Heart right ventricle (tissue), 16 donors: ENCODE measurements around the gene DUOX2. TPM values are rescaled to one million over a fixed set of nuclear protein-coding genes. Genes with fewer than 3 reads are reported as not detected.

Experiments used
- ATAC-seq, 8 donors: fragments of 200-7000 bp; cut with Tn5 transposase; one replicate each; pipeline ENCODE4 v1.9.1; 2020; ENCODE audit warnings: mild to moderate bottlenecking in 8 of 8, moderate library complexity in 8 of 8, moderate number of reproducible peaks in 1 of 8
- DNase-seq, 2 donors: peaks; one replicate each; pipeline ENCODE4 v3.0.0-alpha.2; 2020
- H3K27ac ChIP-seq, 10 donors: fragments of 200-600 bp; sonication (generic) in 2 of 10; one replicate each; pipeline versions ENCODE4 v1.5.0 to v1.8.0; 2020 to 2022; ENCODE audit warnings: mild to moderate bottlenecking in 3 of 10
- H3K27me3 ChIP-seq, 7 donors: fragments of 200-600 bp; one replicate each; pipeline ENCODE4 v1.8.0; 2021 to 2022; ENCODE audit warnings: mild to moderate bottlenecking in 2 of 7
- H3K36me3 ChIP-seq, 9 donors: fragments of 200-600 bp; sonication (generic) in 1 of 9; one replicate each; pipeline versions ENCODE4 v1.5.0 to v1.8.0; 2020 to 2022; ENCODE audit warnings: mild to moderate bottlenecking in 2 of 9
- H3K4me1 ChIP-seq, 9 donors: fragments of 200-600 bp; sonication (generic) in 1 of 9; one replicate each; pipeline versions ENCODE4 v1.5.0 to v1.8.0; 2020 to 2022; ENCODE audit warnings: mild to moderate bottlenecking in 4 of 9
- H3K4me3 ChIP-seq, 10 donors: fragments of 200-600 bp; sonication (generic) in 2 of 10; one replicate each; pipeline versions ENCODE4 v1.5.0 to v1.8.0; 2020 to 2022; ENCODE audit warnings: mild to moderate bottlenecking in 7 of 10, moderate library complexity in 2 of 10
- H3K9me3 ChIP-seq, 11 donors: fragments of 200-600 bp in 10 of 11; sonication (generic) in 2 of 11; one replicate each; pipeline versions ENCODE4 v1.5.0 to v1.8.0; 2013 to 2022; ENCODE audit warnings: mild to moderate bottlenecking in 2 of 11, control low read depth in 1 of 11, moderate library complexity in 1 of 11
- CTCF ChIP-seq, 9 donors: fragments of 200-600 bp; sonication (generic) in 2 of 9; IDR thresholded peaks; one replicate each; pipeline versions ENCODE4 v1.5.0 to v1.8.0; 2021 to 2022; ENCODE audit warnings: antibody characterized with exemption in 9 of 9, mild to moderate bottlenecking in 5 of 9, moderate library complexity in 1 of 9
- WGBS, 2 donors: extraction: QIAGEN DNeasy Blood & Tissue Kit; methylation state at CpG; one replicate each; pipeline ENCODE4 v1.1.7; 2013; ENCODE audit warnings: inconsistent platforms in 1 of 2; 5-methylcytosine and 5-hydroxymethylcytosine counted together
- intact Hi-C, 10 donors: fragments of 100-400 bp; cut with DNase I; formaldehyde crosslinking; loops; one replicate each; pipeline versions ENCODE4 v1.11.1 to v1.14.2; 2022
- polyA plus RNA-seq, 2 donors: library from polyadenylated mRNA; stranded (reverse); fragments of 200-250 nt; gene quantifications; one replicate each; pipeline ENCODE4 v1.2.3, GENCODE V29; 2013
- total RNA-seq, 10 donors: library from RNA; stranded (reverse); fragmentation: NEBNext Ultra II Directional in 3 of 10; extraction: Animal tissue kit (Norgen Biotek cat#: 25700) in 3 of 10; gene quantifications; one replicate each; pipeline versions ENCODE4 v1.2.1 to v1.2.4, GENCODE V29; 2021 to 2023
- donor health status: Arrhythmogenic right ventricular cardiomyopathy.
- donor health status: ischemic (EF 13 %, LVEDD 7.1; RV severe dilation, severe dysfunction).
- donor health status: healthy with polysubstance abuse.
- donor health status: DM: no; HTN: yes; CAD: no.
- donor health status: DM: no; HTN: no; CAD: no.
- donor health status: ischemic (EF 25% LVEDD 6.9; RV normal size, moderate dysfunction).
- donor health status: ischemic (EF 25% LVEDD 5.7; RV mildly dilated, moderate dysfunction).
- donor health status: healthy.
- donor health status: DM: yes; HTN: yes; CAD: no.
- donor health status: Ischemic cardiomyopathy.
- donor health status: ischemic (EF 35%, LVEDD 5.7; RV mildly dilated, moderate dysfunction).
- donor health status: nonischemic (EF 11% LVEDD 7.7; RV severe dilation, severe dysfunction).
- donor health status: DM: yes; HTN: yes; CAD: no.
- donor health status: PGD.
- donor health status: ischemic (EF 29% LVEDD 5.4; RV normal size, mild dysfunction).
- donor health status: nonischemic (EF 23%, LVEDD 6.1; RV moderate dilation, normal function).

DUOX2 gene
- total and polyA plus RNA-seq, 12 donors: 0.03 to 0.73 (median 0.15) TPM; not detected in 1

DNA sequence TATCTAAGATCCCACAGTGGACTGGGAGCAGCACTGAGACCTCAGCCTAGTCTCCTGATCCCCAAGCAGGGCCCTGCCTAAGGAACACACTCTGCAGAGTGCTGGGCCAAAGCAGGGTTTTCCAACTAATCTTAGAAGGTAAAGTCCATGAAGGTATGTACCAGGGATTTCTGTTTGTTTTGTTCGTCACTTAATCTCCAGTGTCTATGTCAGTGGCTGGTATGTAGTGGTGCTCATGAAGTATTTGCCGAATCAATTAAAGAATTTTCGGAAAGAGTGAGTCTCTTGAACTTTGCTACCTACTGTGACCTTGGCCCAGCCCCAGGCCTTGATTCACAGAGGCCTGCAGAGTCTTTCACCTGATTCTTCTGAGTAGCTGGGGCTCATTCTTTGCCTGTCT lies 17.5 kb upstream of the DUOX2 start:
- Histone ChIP-seq H3K4me1 (peaks cover 0 to 23% (median 18%) of the 10 kb centered on the region in 9 donors), H3K36me3 (no peaks in the 10 kb centered on the region), H3K27me3 (peaks cover 5 to 96% (median 77%) of the 10 kb centered on the region in 7 donors), H3K27ac (no peak overlapping the region), H3K9me3 (no peaks in the 10 kb centered on the region), H3K4me3 (no peak overlapping the region)
- DNase-seq (no peak), ATAC-seq (no peak)
- TF ChIP-seq CTCF (IDR thresholded peaks at IDR 0.05): no peak
- intact Hi-C loops: no loop called here
- WGBS, 2 donors: 92 to 94% methylated on average over 3 of the region's 3 CpGs

DNA sequence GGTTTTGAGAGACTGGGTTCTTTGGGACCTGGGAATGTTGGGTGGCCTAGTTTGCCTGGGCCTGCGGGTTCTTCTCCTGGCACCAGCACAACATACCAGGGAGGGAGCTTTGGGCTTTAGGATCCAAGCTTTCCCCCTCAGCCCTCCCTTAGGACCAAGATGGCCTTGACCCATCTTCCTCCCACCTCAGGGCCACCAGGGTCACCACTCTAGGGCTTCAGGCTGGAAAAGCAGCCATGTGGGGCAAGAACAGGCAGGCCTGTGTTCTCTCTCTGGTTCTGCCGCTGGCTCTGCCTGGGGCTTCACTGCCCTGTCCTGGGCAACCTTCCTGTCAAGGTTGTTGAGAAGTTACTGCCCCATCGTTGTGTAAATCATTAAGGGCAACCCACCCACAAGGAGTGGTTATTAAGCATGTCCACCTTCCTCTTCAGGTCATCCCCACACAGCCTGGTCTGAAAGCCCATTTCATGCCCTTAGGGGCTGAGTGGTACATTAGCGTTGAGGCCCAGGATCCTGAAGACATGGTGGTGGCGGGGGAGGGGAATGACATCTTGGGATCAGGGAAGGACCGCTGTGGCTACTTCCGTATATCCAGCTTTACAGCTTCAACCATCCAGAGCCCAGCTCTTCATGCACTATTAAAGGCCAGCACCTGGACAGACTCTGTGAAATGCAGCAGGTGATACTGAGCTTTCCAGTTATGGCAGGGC lies 16.5 kb upstream of the DUOX2 start:
- peaks cover 5 to 97% (median 74%) of the 10 kb centered on the region in 7 donors for H3K27me3 ChIP-seq
- H3K4me3 ChIP-seq: peak overlapping the region in 9 of 10 donors; percentile 22 to 49 (median 41)
- no peaks in the 10 kb centered on the region for H3K9me3 ChIP-seq
- intact Hi-C loops: no loop called here
- H3K27ac ChIP-seq: no peak overlapping the region
- H3K36me3 ChIP-seq: no peaks in the 10 kb centered on the region
- H3K4me1 ChIP-seq: peaks cover 0 to 23% (median 18%) of the 10 kb centered on the region in 9 donors
- no peak for TF ChIP-seq CTCF (IDR thresholded peaks at IDR 0.05)
- DNase-seq (no peak), ATAC-seq (no peak)
- 79 to 84% methylated on average over 7 of the region's 7 CpGs for WGBS, 2 donors

GRCh38 chr15:45129651-45130129 lies 15.7 kb upstream of the DUOX2 start, which contains the start of the genes DUOX1 and DUOXA1:
Gene DUOX1, plus strand, starts transcription at chr15:45129994. Its CDS starts 1,973 bp downstream, at chr15:45131967.
Gene DUOXA1, minus strand, starts transcription at chr15:45129879. Its CDS starts 6,865 bp downstream, at chr15:45123014.
- peak; percentile 49 to 83 (median 70) for ATAC-seq
- peaks cover 0 to 16% (median 11%) of the 10 kb centered on the region in 9 donors for H3K4me1 ChIP-seq
- peak within 1 kb of the TSS; percentile 2 to 49 (median 40) for H3K4me3 ChIP-seq
- intact Hi-C loops: no loop called here
- no peak for TF ChIP-seq CTCF (IDR thresholded peaks at IDR 0.05)
- H3K9me3 ChIP-seq: no peaks in the 10 kb centered on the region
- H3K36me3 ChIP-seq: no peaks in the 10 kb centered on the region
- H3K27ac ChIP-seq: no peak within 1 kb of the TSS
- DNase-seq: peak in 1 of 2 donors; percentile 57
- peaks cover 5 to 97% (median 71%) of the 10 kb centered on the region in 7 donors for H3K27me3 ChIP-seq
- 2 to 3% methylated on average over 43 to 46 of the region's 46 CpGs for WGBS, 2 donors

DNA sequence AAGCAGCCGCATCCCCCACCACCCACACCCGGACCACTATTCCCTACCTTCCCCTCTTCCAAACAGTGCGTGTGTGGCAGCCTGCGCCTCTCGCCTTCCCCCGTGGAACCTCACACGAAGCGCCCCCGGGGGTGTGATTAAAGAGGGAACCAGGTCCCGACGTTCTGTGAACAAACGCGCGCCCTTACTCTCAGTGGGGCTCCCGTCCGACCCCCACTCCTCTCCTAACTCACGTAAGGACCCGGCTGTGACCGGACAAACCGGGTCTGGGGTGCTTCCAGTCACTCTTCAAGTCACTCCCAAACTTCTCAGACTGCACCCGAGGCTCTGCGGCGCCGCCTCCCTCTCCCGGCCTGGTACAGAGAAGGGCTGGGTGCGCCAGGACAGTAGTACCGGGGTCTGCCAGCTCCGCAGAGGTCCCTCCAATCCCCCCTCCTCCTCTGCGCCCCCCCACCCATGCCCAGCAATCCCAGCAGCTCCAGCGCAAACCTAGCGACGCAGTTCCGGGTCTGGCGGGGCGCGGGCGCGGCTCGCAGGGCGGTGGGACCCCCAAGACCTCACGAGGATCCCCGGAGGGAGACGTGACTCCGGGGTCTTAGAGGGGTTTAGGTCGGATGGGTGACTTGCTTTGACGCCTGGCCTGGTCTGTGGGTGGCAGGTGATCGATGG lies 15.1 kb upstream of the DUOX2 start:
- Histone ChIP-seq H3K36me3 (no peaks in the 10 kb centered on the region), H3K9me3 (no peaks in the 10 kb centered on the region), H3K27ac (no peak overlapping the region), H3K4me3 (peak overlapping the region; percentile 2 to 49 (median 40)), H3K4me1 (peaks cover 0 to 15% (median 11%) of the 10 kb centered on the region in 9 donors), H3K27me3 (peaks cover 5 to 96% (median 68%) of the 10 kb centered on the region in 7 donors)
- no peak for TF ChIP-seq CTCF (IDR thresholded peaks at IDR 0.05)
- ATAC-seq (peak in 5 of 8 donors; percentile 18 to 33 (median 27)), DNase-seq (no peak)
- WGBS, 2 donors: 3% methylated on average over 46 to 47 of the region's 47 CpGs
- intact Hi-C loops: no loop called here
